HG03571 (cell line): ENCODE measurements around the gene SSH3.

Experiments used
- ATAC-seq: cut with Tn5 transposase; IDR thresholded peaks from one replicate; pipeline ENCODE4 v1.9.1; 2021; ENCODE audit not compliant: unreplicated experiment

SSH3 gene

DNA sequence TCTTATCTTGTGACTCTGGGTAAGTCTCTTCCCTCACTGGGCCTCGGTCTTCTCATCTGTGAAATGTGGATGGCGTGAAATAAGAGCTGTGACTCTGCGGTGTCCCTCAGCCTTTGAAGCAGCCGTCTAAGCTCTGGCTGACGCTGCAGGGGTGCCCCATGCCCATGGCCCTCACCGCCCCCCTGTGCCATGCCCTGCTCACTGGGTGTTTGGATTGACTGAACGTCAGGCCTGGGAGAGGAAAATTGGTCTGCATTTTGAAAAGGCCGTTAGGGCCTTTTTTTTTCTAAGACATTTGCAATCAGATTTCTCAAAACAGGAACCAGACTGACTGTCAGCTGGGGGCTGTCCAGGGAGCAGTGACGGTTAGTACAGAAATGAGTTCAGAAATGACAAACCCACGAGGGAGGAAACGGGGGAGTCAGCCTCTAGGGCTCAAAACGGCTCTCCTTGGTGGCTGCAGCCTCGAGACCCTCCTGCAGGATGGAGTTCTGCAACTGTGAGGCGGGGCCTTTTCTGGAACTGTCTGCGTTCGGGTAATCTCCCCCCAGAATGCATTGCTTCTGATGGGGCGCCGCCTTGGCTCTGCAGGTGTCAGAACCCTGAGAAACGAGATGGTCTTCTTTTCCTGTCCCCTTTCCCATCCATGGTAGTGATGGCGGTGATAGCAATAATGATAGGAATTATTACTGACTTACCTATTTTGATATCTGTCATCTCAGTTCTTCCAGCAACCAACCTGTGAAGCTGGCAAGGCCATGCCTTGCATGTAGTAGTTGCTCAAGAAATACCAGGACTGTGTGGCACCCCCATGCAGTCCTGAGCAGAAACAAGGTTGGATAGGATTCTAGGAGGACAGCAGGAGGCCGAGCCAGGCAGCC lies 35.0 kb upstream of the SSH3 start:
- ATAC-seq = peak; percentile 36

GRCh38 chr11:67268962-67269268 lies 34.4 kb upstream of the SSH3 start:
- ATAC-seq = no peak

DNA sequence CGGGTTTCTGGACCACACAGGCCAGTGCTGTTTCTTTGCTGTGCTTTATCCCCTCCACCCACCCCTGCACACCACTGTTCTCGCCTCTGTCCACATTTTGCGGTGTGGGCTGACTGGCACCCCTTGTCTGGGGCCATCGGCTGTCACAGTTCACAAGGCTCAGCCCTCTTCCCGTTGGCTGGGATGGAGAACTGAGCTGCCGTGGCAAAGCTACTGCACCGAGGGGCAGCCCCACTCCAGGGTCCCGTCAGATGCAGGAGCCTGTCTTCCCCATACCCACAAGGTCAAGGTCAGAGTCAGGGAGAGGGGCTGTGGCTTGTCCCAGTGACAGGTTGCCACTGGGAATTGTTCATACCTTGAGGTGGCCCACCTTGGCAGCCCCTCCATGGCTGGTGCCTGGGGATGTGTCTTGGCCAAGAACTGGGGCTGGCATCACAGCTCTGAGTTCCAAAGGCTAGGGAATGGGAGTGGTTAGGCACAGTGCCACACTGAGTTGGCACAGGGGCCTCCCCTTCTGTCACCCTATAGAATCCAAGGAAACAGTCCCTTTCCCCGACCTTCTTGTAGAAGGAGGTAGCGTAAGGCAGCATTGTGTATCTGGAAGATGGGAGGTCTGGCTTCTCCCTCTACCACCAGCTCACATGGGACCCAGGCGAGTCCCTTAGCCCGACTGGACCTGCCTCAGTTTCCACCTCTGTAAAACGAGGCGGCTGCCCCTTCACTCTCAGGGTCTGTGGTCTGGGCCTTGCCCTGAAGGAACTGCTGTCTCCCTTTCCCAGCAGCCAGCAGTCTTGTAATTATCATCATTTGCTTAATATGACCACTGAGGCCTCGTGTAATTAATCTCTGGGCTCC lies 33.7 kb upstream of the SSH3 start:
- ATAC-seq = no peak

DNA sequence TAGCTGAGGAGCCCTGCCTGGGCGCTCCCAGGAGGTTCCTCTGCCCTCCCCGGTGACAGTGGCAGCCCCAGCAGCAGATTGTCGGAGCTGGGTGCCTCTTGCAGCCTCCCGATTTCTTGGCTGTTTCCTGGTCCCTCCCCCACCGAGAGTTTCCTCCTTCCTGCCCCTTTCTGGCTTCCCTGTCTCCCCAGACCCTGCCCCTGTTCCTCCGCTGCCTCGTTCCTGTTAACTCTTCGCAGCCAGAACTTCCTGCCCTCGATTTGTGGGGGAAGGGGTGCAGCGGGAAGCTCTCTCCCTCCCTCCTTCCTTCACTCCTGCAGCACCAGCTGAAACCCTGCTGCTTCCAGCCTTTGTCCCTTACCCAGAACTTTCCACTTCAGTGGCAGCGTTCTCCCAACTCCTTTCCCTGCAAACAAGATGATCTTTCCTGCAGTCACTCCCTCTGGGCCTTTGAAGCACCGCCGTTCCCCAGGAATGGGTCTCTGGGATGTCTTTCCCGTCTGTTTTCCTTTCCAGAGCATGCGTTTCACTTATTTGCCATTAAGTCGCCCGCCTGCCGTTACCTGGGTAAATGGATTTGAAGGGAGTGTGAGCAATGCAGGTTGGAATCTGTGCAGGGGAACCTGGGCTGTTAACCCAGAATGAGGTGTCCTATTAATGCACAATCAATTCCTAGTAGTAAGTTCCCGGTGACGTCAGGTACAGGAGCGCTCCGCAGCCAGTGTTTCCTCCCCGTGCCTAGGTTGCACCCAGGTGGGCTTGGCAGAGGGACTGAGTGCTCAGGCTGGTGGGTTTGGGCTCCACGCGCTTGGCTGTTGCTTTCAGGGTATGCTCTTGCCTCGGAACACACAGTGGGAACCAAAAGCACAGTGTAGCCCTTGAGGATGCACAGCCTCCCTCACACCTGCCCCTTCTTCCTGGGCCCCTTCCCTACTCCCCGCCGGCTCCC lies 32.8 kb upstream of the SSH3 start:
- ATAC-seq = no peak

DNA sequence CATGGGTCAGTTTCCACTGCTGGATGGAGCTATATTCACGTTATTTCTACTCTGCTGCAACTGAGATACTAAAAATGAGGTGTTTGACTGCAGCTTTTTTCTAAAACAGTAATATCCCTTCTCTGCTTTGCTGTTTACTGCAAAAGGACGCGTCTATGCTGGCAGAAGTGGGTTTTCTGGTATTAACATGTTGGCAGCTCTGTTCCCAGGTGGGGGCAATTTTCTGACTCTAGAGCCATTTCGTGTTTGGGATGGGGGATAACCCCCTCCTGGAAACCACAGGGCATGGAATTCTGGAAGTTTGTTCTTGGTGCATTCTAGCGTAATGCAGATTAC lies 32.2 kb upstream of the SSH3 start:
- no peak for ATAC-seq

- ATAC-seq = no peak
Measured at GRCh38 chr11:67271541-67272284, 31.6 kb upstream of the SSH3 start.

DNA sequence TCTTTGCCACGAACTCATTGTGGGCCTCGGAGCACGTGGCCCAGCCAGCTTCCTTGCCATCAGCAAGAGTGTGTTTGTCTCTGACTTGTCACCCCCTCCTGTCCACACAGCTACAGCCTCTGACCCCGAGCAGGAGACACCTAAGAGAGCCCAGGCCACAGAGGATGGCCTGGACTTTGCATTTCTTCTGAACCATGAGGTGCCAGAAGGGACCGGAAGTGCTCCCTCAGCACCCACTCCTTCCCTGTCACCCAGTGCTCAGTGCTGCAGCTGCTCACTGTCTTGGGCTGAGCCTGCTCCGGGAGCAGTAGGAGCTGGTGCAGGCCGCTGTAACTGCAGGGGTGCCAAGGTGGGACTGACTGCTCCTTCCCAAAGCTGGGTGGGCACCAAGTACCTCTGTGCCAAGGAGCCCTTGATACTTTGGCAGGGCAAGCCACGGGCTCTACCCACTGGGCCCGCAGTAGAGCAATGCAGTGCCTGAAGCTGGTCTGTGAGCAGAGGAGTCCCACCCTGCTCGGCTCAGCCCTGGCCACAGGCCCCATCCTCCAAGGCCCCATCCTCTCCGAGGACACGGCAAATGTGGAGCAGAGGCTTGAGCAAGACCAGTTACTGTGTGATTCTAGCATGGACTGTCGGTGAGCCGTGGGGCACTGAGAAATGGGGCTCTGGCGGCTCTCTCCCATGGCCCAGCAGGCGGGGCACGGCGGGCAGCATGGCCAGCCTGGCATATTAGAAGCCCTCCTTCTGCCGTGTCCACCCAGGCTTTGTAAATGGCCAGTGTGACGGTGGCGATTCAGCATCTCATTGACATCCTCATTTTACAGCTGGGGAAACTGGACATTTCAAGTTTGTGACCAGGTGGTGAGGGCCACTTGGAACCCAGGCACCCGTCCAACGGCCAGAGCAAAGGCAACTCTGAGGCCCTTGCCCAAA lies 30.7 kb upstream of the SSH3 start:
- ATAC-seq = no peak

GRCh38 chr11:67273260-67273990 lies 29.9 kb upstream of the SSH3 start:
- no peak for ATAC-seq

DNA sequence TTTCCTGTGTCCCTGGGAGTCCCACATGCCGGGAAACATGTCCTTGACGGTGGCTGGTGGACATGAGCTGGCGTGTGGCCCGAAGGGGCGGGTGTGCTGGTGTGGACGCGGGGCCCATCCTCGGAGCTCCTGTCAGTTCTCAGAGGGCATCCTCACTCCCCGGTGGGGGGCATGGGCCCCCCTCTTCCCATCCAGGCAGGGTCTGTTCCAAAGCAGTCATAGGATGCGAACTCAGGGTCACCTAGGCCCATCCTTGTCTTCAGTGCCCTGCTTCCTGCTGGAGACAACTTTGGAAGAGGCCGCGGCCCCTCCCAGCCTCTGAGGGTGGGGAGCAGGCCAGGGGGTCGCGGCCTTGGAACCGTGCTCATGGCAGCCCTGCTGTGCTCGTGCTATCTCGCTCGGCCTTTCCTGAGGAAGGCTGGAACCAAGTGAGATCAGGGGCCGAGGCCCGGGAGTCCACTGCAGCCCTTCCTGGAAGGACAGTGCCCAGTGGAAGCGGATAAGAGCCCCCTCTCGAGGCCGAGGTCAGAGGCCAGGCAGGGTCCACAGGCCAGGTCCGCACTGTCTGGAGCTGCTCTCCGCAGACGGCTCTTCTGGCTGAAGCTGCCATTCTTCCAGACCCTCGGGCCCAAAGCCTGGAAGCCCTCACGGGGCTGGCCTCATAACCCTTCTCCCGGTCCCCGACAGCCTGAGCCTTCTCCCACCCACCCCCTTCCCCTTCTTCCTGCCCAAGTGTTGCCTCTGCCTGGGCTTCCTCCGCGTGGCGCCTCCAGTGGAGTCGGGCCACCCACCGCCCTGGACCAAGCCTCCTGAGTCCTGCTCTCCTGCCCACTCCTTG lies 28.3 kb upstream of the SSH3 start:
- ATAC-seq = no peak

GRCh38 chr11:67275606-67276409 lies 27.5 kb upstream of the SSH3 start:
- no peak for ATAC-seq

DNA sequence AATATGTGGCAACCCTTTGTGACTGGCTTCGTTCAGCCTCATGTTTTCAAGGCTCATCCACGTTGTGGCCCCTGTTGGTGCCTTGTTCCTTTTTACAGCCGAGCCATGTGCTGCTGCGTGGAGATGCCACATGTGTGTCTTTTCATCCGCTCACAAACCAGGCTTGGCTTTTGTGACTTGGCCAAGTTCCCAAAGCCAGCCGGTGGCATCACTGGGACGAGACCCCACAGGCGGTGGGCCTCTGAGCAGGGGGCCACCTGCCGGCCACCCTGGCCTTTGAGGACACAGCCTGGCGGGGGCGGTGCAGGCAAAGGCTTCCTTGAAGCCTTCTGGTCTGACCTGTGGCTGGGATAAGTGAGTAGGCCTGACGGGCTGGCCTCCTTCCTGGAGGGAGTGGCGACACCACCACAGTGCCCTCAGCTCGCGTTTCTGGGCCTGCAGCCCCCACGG lies 26.5 kb upstream of the SSH3 start:
- no peak for ATAC-seq

DNA sequence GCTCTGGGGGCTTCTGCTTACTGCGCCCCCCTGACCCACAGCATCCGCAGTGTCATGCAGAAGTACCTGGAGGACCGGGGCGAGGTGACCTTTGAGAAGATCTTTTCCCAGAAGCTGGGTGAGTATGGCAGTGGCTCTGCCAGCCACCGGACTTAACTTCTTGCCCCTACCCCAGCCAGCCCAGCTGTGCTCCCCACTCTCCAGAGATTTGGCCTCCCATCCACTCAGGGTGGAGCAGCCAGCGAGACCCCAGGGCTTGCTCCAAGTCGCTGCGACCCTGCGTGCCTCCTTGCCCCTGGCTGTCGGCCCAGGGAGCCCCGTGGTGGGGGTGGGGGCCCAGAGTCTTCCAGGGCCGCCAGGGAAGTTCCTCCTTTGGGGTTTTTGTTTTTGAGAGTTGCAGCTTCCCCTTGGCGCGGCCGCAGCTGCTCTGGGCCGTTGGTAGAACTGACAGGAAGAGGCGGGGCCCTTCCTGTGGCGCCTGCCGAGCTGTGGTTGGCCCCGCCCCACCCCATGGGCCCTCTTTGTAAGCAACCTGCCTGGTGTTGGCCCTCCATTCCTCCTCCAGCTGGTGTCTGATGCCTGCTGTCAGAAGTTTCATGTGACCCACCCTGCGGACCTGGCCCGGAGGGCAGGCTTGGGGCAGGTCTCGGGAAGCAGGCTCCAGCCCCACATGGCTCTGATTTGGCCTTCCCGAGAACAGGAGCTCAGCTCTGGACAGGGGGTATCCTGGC lies 25.9 kb upstream of the SSH3 start:
- peak; percentile 69 for ATAC-seq

GRCh38 chr11:67278135-67278938 lies 25.0 kb upstream of the SSH3 start:
- ATAC-seq = no peak

DNA sequence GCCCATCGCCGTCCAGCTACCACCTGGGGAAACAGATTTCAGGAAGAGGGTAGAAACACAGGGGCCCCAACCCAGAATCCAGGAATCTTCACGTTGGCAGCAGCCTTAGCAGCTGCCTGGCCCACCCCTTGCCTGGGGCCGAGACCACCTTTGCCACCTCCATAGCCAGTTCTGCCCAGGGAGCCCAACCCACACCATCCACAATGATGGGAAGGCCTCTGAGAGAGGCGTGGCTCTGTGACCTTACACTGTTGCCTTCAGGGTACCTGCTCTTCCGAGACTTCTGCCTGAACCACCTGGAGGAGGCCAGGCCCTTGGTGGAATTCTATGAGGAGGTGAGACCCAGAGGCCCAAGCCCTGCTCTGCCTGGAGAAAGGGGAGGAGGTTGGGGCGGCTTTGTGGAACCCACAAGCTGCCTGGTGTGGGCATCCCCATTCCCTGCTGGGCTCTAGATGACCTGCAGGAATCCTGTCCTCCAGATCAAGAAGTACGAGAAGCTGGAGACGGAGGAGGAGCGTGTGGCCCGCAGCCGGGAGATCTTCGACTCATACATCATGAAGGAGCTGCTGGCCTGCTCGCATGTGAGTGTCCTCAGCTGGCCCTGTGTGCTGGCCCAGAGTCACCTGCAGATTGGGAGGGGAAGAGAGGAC lies 24.3 kb upstream of the SSH3 start:
- ATAC-seq = no peak
